Heart right ventricle (tissue), 16 donors: ENCODE measurements around the gene BICC1. TPM values are rescaled to one million over a fixed set of nuclear protein-coding genes. Genes with fewer than 3 reads are reported as not detected.
A peak's percentile ranks its signal among the peaks of the same experiment; 100 is the strongest.

Source experiments
- ATAC-seq, 8 donors: fragments of 200-7000 bp; cut with Tn5 transposase; one replicate each; pipeline ENCODE4 v1.9.1; 2020; ENCODE audit warnings: mild to moderate bottlenecking in 8 of 8, moderate library complexity in 8 of 8, moderate number of reproducible peaks in 1 of 8
- DNase-seq, 2 donors: peaks; one replicate each; pipeline ENCODE4 v3.0.0-alpha.2; 2020
- H3K27ac ChIP-seq, 10 donors: fragments of 200-600 bp; sonication (generic) in 2 of 10; one replicate each; pipeline versions ENCODE4 v1.5.0 to v1.8.0; 2020 to 2022; ENCODE audit warnings: mild to moderate bottlenecking in 3 of 10
- H3K27me3 ChIP-seq, 7 donors: fragments of 200-600 bp; one replicate each; pipeline ENCODE4 v1.8.0; 2021 to 2022; ENCODE audit warnings: mild to moderate bottlenecking in 2 of 7
- H3K36me3 ChIP-seq, 9 donors: fragments of 200-600 bp; sonication (generic) in 1 of 9; one replicate each; pipeline versions ENCODE4 v1.5.0 to v1.8.0; 2020 to 2022; ENCODE audit warnings: mild to moderate bottlenecking in 2 of 9
- H3K4me1 ChIP-seq, 9 donors: fragments of 200-600 bp; sonication (generic) in 1 of 9; one replicate each; pipeline versions ENCODE4 v1.5.0 to v1.8.0; 2020 to 2022; ENCODE audit warnings: mild to moderate bottlenecking in 4 of 9
- H3K4me3 ChIP-seq, 10 donors: fragments of 200-600 bp; sonication (generic) in 2 of 10; one replicate each; pipeline versions ENCODE4 v1.5.0 to v1.8.0; 2020 to 2022; ENCODE audit warnings: mild to moderate bottlenecking in 7 of 10, moderate library complexity in 2 of 10
- H3K9me3 ChIP-seq, 11 donors: fragments of 200-600 bp in 10 of 11; sonication (generic) in 2 of 11; one replicate each; pipeline versions ENCODE4 v1.5.0 to v1.8.0; 2013 to 2022; ENCODE audit warnings: mild to moderate bottlenecking in 2 of 11, control low read depth in 1 of 11, moderate library complexity in 1 of 11
- CTCF ChIP-seq, 9 donors: fragments of 200-600 bp; sonication (generic) in 2 of 9; IDR thresholded peaks; one replicate each; pipeline versions ENCODE4 v1.5.0 to v1.8.0; 2021 to 2022; ENCODE audit warnings: antibody characterized with exemption in 9 of 9, mild to moderate bottlenecking in 5 of 9, moderate library complexity in 1 of 9
- WGBS, 2 donors: extraction: QIAGEN DNeasy Blood & Tissue Kit; methylation state at CpG; one replicate each; pipeline ENCODE4 v1.1.7; 2013; ENCODE audit warnings: inconsistent platforms in 1 of 2; 5-methylcytosine and 5-hydroxymethylcytosine counted together
- intact Hi-C, 10 donors: fragments of 100-400 bp; cut with DNase I; formaldehyde crosslinking; loops; one replicate each; pipeline versions ENCODE4 v1.11.1 to v1.14.2; 2022
- polyA plus RNA-seq, 2 donors: library from polyadenylated mRNA; stranded (reverse); fragments of 200-250 nt; gene quantifications; one replicate each; pipeline ENCODE4 v1.2.3, GENCODE V29; 2013
- total RNA-seq, 10 donors: library from RNA; stranded (reverse); fragmentation: NEBNext Ultra II Directional in 3 of 10; extraction: Animal tissue kit (Norgen Biotek cat#: 25700) in 3 of 10; gene quantifications; one replicate each; pipeline versions ENCODE4 v1.2.1 to v1.2.4, GENCODE V29; 2021 to 2023
- donor health status: Arrhythmogenic right ventricular cardiomyopathy.
- donor health status: ischemic (EF 13 %, LVEDD 7.1; RV severe dilation, severe dysfunction).
- donor health status: healthy with polysubstance abuse.
- donor health status: DM: no; HTN: yes; CAD: no.
- donor health status: DM: no; HTN: no; CAD: no.
- donor health status: ischemic (EF 25% LVEDD 6.9; RV normal size, moderate dysfunction).
- donor health status: ischemic (EF 25% LVEDD 5.7; RV mildly dilated, moderate dysfunction).
- donor health status: healthy.
- donor health status: DM: yes; HTN: yes; CAD: no.
- donor health status: Ischemic cardiomyopathy.
- donor health status: ischemic (EF 35%, LVEDD 5.7; RV mildly dilated, moderate dysfunction).
- donor health status: nonischemic (EF 11% LVEDD 7.7; RV severe dilation, severe dysfunction).
- donor health status: DM: yes; HTN: yes; CAD: no.
- donor health status: PGD.
- donor health status: ischemic (EF 29% LVEDD 5.4; RV normal size, mild dysfunction).
- donor health status: nonischemic (EF 23%, LVEDD 6.1; RV moderate dilation, normal function).

BICC1 gene
- total and polyA plus RNA-seq, 12 donors: 1.6 to 9.2 (median 5.0) TPM

DNA sequence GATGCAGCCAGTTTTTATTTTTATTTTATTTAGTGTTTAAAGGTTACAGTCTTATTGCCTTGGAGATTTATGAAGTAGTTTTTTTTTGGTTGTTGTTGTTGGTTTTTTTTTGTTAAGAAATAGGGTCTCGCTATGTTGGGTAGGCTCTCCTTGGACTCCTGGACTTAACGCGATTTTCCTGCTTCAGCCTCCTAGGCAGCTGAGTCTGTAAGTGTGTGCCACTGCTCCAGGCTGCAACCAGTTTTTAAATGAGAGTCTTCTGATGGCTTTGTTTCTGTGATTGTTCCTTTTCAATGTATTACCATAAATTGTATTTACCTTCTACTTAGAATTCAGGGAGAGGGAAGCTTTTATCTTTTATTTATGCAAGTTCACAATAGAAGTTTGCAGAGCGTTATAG lies 62.8 kb downstream of the BICC1 start:
- ATAC-seq: no peak
- DNase-seq: no peak
- 82 to 94% methylated on average over 4 of the region's 4 CpGs for WGBS, 2 donors
- intact Hi-C loops: no loop called here
- no peaks in the 10 kb centered on the region for H3K27me3 ChIP-seq
- peaks cover 0 to 20% (median 0%) of the 10 kb centered on the region in 11 donors for H3K9me3 ChIP-seq
- no peak overlapping the region for H3K4me3 ChIP-seq
- H3K27ac ChIP-seq: peak overlapping the region in 1 of 10 donors; percentile 12
- TF ChIP-seq CTCF (IDR thresholded peaks at IDR 0.05): no peak
- H3K4me1 ChIP-seq: peaks cover 0 to 45% (median 8%) of the 10 kb centered on the region in 9 donors
- no peaks in the 10 kb centered on the region for H3K36me3 ChIP-seq

GRCh38 chr10:58576751-58577436 lies 64.2 kb downstream of the BICC1 start:
- peak overlapping the region in 9 of 10 donors; percentile 25 to 77 (median 67) for H3K27ac ChIP-seq
- peaks cover 0 to 45% (median 8%) of the 10 kb centered on the region in 9 donors for H3K4me1 ChIP-seq
- no peaks in the 10 kb centered on the region for H3K27me3 ChIP-seq
- DNase-seq (no peak), ATAC-seq (peak in 2 of 8 donors; percentile 15 to 35)
- H3K9me3 ChIP-seq: peaks cover 0 to 8% (median 0%) of the 10 kb centered on the region in 11 donors
- H3K36me3 ChIP-seq: no peaks in the 10 kb centered on the region
- H3K4me3 ChIP-seq: no peak overlapping the region
- 58 to 71% methylated on average over 3 of the region's 3 CpGs for WGBS, 2 donors
- intact Hi-C loops: no loop called here
- TF ChIP-seq CTCF (IDR thresholded peaks at IDR 0.05): no peak

- Histone ChIP-seq H3K36me3 (no peaks in the 10 kb centered on the region), H3K4me1 (peaks cover 0 to 45% (median 8%) of the 10 kb centered on the region in 9 donors), H3K9me3 (peaks cover 0 to 3% (median 0%) of the 10 kb centered on the region in 11 donors), H3K4me3 (no peak overlapping the region), H3K27me3 (no peaks in the 10 kb centered on the region), H3K27ac (peak overlapping the region in 9 of 10 donors; percentile 25 to 77 (median 67))
- peak; percentile 26 to 86 (median 78) for ATAC-seq
- no peak for DNase-seq
- no peak for TF ChIP-seq CTCF (IDR thresholded peaks at IDR 0.05)
- intact Hi-C loops: no loop called here
Measured at GRCh38 chr10:58577437-58577777, 64.7 kb downstream of the BICC1 start.

DNA sequence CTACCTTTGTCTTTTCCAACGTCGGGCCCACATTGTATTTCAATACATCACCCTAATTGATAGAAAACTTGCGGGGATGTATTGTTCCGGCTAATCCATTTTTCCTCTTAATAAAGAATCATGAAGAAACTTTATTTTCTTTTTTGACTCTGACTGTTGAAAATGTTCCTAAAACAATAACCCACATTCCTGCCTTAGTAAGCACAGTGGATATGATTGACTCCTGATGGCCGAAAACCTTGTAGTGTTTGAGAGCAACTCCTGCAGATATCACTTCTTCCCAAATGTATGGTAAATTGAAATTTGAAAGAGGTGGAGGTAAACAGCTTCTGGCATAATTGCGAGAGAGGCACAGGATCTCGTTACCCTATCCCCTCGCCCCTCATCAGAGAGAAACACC lies 65.7 kb downstream of the BICC1 start:
- no peak for DNase-seq
- no peak overlapping the region for H3K4me3 ChIP-seq
- 83 to 86% methylated on average over 8 of the region's 8 CpGs for WGBS, 2 donors
- intact Hi-C loops: no loop called here
- H3K9me3 ChIP-seq: peaks cover 0 to 11% (median 0%) of the 10 kb centered on the region in 11 donors
- peaks cover 0 to 45% (median 8%) of the 10 kb centered on the region in 9 donors for H3K4me1 ChIP-seq
- no peak for TF ChIP-seq CTCF (IDR thresholded peaks at IDR 0.05)
- no peak for ATAC-seq
- H3K27ac ChIP-seq: peak overlapping the region in 7 of 10 donors; percentile 11 to 75 (median 27)
- no peaks in the 10 kb centered on the region for H3K27me3 ChIP-seq
- no peaks in the 10 kb centered on the region for H3K36me3 ChIP-seq
